Activated CD8-positive, alpha-beta memory T cell treated with anti-CD3 and anti-CD28 coated beads, Interleukin-2, amount 10 ng/mL, durations not matched to agents 7 days and 5 days (primary cell): Measurements from ENCODE around the gene WWC1. TPM values are rescaled to one million over a fixed set of nuclear protein-coding genes. Genes with fewer than 3 reads are reported as not detected.

Source experiments
- ATAC-seq: fragments of 150-1000 bp; cut with Tn5 transposase; one replicate; pipeline ENCODE4 v1.10.0; 2021; ENCODE audit warnings: moderate library complexity
- CTCF ChIA-PET: fragments of 350-600 bp; sonication (Branson Sonifier 250); formaldehyde crosslinking; loops from one replicate; lab custom pipeline; 2021; ENCODE audit warnings: antibody characterized with exemption; lab: Charles Lee
- DNase-seq: peaks from one replicate; pipeline ENCODE4 v3.0.0-alpha.2; 2020
- H3K27ac Mint-ChIP-seq: one replicate; pipeline ENCODE4 v1.8.0; 2021; ENCODE audit warnings: mild to moderate bottlenecking, mixed read lengths
- H3K27me3 Mint-ChIP-seq: one replicate; pipeline ENCODE4 v1.8.0; 2021; ENCODE audit warnings: mixed read lengths
- H3K36me3 Mint-ChIP-seq: one replicate; pipeline ENCODE4 v1.8.0; 2021; ENCODE audit warnings: mild to moderate bottlenecking, mixed read lengths
- H3K4me1 Mint-ChIP-seq: one replicate; pipeline ENCODE4 v1.8.0; 2021; ENCODE audit warnings: mixed read lengths
- H3K4me3 Mint-ChIP-seq: one replicate; pipeline ENCODE4 v1.8.0; 2021; ENCODE audit warnings: mild to moderate bottlenecking, moderate library complexity, mixed read lengths
- H3K9me3 Mint-ChIP-seq: one replicate; pipeline ENCODE4 v1.8.0; 2022; ENCODE audit warnings: low read depth, mixed read lengths
- total RNA-seq, 2 experiments: library from RNA; stranded (reverse); gene quantifications; one replicate each; pipeline ENCODE4 v1.2.3, GENCODE V29; 2021

WWC1 gene
- total RNA-seq, 2 experiments from 2014 or later, result 0.30 TPM; not detected in 1

- no peaks in the 10 kb centered on the region for H3K9me3 Mint-ChIP-seq
- CTCF ChIA-PET, result no interaction called here
- no peak overlapping the region for H3K4me3 Mint-ChIP-seq
- H3K27me3 Mint-ChIP-seq, result peaks cover 3% of the 10 kb centered on the region
- no peak overlapping the region for H3K27ac Mint-ChIP-seq
- DNase-seq (no peak), ATAC-seq (no peak)
- H3K36me3 Mint-ChIP-seq, result no peaks in the 10 kb centered on the region
- H3K4me1 Mint-ChIP-seq, result peaks cover 2% of the 10 kb centered on the region
Measured at GRCh38 chr5:168460606-168461005, 169.2 kb downstream of the WWC1 start.

- CTCF ChIA-PET, result no interaction called here
- peaks cover 2% of the 10 kb centered on the region for H3K4me1 Mint-ChIP-seq
- ATAC-seq, result no peak
- no peak overlapping the region for H3K4me3 Mint-ChIP-seq
- DNase-seq, result no peak
- no peaks in the 10 kb centered on the region for H3K36me3 Mint-ChIP-seq
- peaks cover 3% of the 10 kb centered on the region for H3K27me3 Mint-ChIP-seq
- H3K9me3 Mint-ChIP-seq, result no peaks in the 10 kb centered on the region
- no peak overlapping the region for H3K27ac Mint-ChIP-seq
Measured at GRCh38 chr5:168463081-168463480, 171.6 kb downstream of the WWC1 start.

GRCh38 chr5:168464214-168464613 is 172.8 kb downstream of the WWC1 start:
- peak; percentile 30 for ATAC-seq
- Mint-ChIP-seq H3K36me3 (no peaks in the 10 kb centered on the region), H3K4me1 (peaks cover 2% of the 10 kb centered on the region), H3K27me3 (peaks cover 3% of the 10 kb centered on the region), H3K9me3 (no peaks in the 10 kb centered on the region), H3K27ac (no peak overlapping the region), H3K4me3 (no peak overlapping the region)
- DNase-seq, result no peak
- CTCF ChIA-PET, result no interaction called here

- H3K9me3 Mint-ChIP-seq, result no peaks in the 10 kb centered on the region
- no peak overlapping the region for H3K4me3 Mint-ChIP-seq
- ATAC-seq (no peak), DNase-seq (no peak)
- H3K36me3 Mint-ChIP-seq, result no peaks in the 10 kb centered on the region
- H3K4me1 Mint-ChIP-seq, result peaks cover 2% of the 10 kb centered on the region
- CTCF ChIA-PET, result no interaction called here
- H3K27me3 Mint-ChIP-seq, result peaks cover 3% of the 10 kb centered on the region
- no peak overlapping the region for H3K27ac Mint-ChIP-seq
Measured at GRCh38 chr5:168464641-168465040, 173.2 kb downstream of the WWC1 start.

- ATAC-seq (no peak), DNase-seq (no peak)
- Mint-ChIP-seq H3K4me1 (peaks cover 2% of the 10 kb centered on the region), H3K27ac (no peak overlapping the region), H3K4me3 (no peak overlapping the region), H3K9me3 (no peaks in the 10 kb centered on the region), H3K27me3 (peaks cover 11% of the 10 kb centered on the region), H3K36me3 (no peaks in the 10 kb centered on the region)
- CTCF ChIA-PET, result no interaction called here
Measured at GRCh38 chr5:168467755-168468330, 176.4 kb downstream of the WWC1 start.

- no peak for ATAC-seq
- H3K9me3 Mint-ChIP-seq, result no peaks in the 10 kb centered on the region
- H3K27ac Mint-ChIP-seq, result no peak overlapping the region
- H3K4me1 Mint-ChIP-seq, result peaks cover 2% of the 10 kb centered on the region
- H3K4me3 Mint-ChIP-seq, result no peak overlapping the region
- H3K27me3 Mint-ChIP-seq, result peaks cover 13% of the 10 kb centered on the region
- CTCF ChIA-PET, result no interaction called here
- no peaks in the 10 kb centered on the region for H3K36me3 Mint-ChIP-seq
- DNase-seq, result no peak
Measured at GRCh38 chr5:168468836-168469235, 177.4 kb downstream of the WWC1 start.

- Mint-ChIP-seq H3K36me3 (no peaks in the 10 kb centered on the region), H3K4me1 (no peaks in the 10 kb centered on the region), H3K27me3 (peaks cover 11% of the 10 kb centered on the region), H3K27ac (no peak overlapping the region), H3K4me3 (no peak overlapping the region), H3K9me3 (no peaks in the 10 kb centered on the region)
- no peak for ATAC-seq
- CTCF ChIA-PET, result no interaction called here
- no peak for DNase-seq
Measured at GRCh38 chr5:168469816-168470215, 178.4 kb downstream of the WWC1 start.

GRCh38 chr5:168471785-168472184 is 180.3 kb downstream of the WWC1 start:
- Mint-ChIP-seq H3K4me1 (no peaks in the 10 kb centered on the region), H3K27ac (no peak overlapping the region), H3K36me3 (no peaks in the 10 kb centered on the region), H3K27me3 (peaks cover 11% of the 10 kb centered on the region), H3K4me3 (no peak overlapping the region), H3K9me3 (no peaks in the 10 kb centered on the region)
- no peak for DNase-seq
- CTCF ChIA-PET, result no interaction called here
- ATAC-seq, result no peak

- peaks cover 11% of the 10 kb centered on the region for H3K27me3 Mint-ChIP-seq
- no peaks in the 10 kb centered on the region for H3K9me3 Mint-ChIP-seq
- CTCF ChIA-PET, result no interaction called here
- H3K4me1 Mint-ChIP-seq, result peaks cover 3% of the 10 kb centered on the region
- H3K27ac Mint-ChIP-seq, result no peak overlapping the region
- no peak for ATAC-seq
- no peaks in the 10 kb centered on the region for H3K36me3 Mint-ChIP-seq
- no peak overlapping the region for H3K4me3 Mint-ChIP-seq
- DNase-seq, result no peak
Measured at GRCh38 chr5:168472329-168472728, 180.9 kb downstream of the WWC1 start.

- Mint-ChIP-seq H3K4me1 (peaks cover 7% of the 10 kb centered on the region), H3K4me3 (no peak overlapping the region), H3K9me3 (no peaks in the 10 kb centered on the region), H3K27ac (no peak overlapping the region), H3K36me3 (no peaks in the 10 kb centered on the region), H3K27me3 (peaks cover 11% of the 10 kb centered on the region)
- no peak for ATAC-seq
- CTCF ChIA-PET, result no interaction called here
- no peak for DNase-seq
Measured at GRCh38 chr5:168474319-168474718, 182.9 kb downstream of the WWC1 start.

- H3K36me3 Mint-ChIP-seq, result no peaks in the 10 kb centered on the region
- H3K4me3 Mint-ChIP-seq, result no peak overlapping the region
- CTCF ChIA-PET, result interaction anchor here (0.7 kb wide), 1 partner anchor 36 kb away, joined by 3 read pairs; no protein-coding TSS in a partner anchor
- ATAC-seq (no peak), DNase-seq (no peak)
- peaks cover 18% of the 10 kb centered on the region for H3K4me1 Mint-ChIP-seq
- no peaks in the 10 kb centered on the region for H3K9me3 Mint-ChIP-seq
- H3K27ac Mint-ChIP-seq, result no peak overlapping the region
- peaks cover 4% of the 10 kb centered on the region for H3K27me3 Mint-ChIP-seq
Measured at GRCh38 chr5:168477060-168477459, 185.6 kb downstream of the WWC1 start.

- CTCF ChIA-PET, result no interaction called here
- Mint-ChIP-seq H3K36me3 (no peaks in the 10 kb centered on the region), H3K4me3 (no peak overlapping the region), H3K9me3 (no peaks in the 10 kb centered on the region), H3K4me1 (peaks cover 27% of the 10 kb centered on the region), H3K27me3 (no peaks in the 10 kb centered on the region), H3K27ac (no peak overlapping the region)
- ATAC-seq (no peak), DNase-seq (no peak)
Measured at GRCh38 chr5:168479166-168479565, 187.7 kb downstream of the WWC1 start.

GRCh38 chr5:168480601-168481000 is 189.2 kb downstream of the WWC1 start:
- H3K4me1 Mint-ChIP-seq, result peaks cover 33% of the 10 kb centered on the region
- CTCF ChIA-PET, result no interaction called here
- H3K9me3 Mint-ChIP-seq, result no peaks in the 10 kb centered on the region

GRCh38 chr5:168481330-168481788 is 189.9 kb downstream of the WWC1 start:
- Mint-ChIP-seq H3K27ac (peak overlapping the region; percentile 59), H3K9me3 (no peaks in the 10 kb centered on the region), H3K4me3 (peak overlapping the region; percentile 45), H3K4me1 (peaks cover 41% of the 10 kb centered on the region), H3K36me3 (peaks cover 1% of the 10 kb centered on the region), H3K27me3 (no peaks in the 10 kb centered on the region)
- ATAC-seq (peak; percentile 54), DNase-seq (peak; percentile 61)
- CTCF ChIA-PET, result no interaction called here

More at GRCh38 chr5:168480601-168481000, 189.2 kb downstream of the WWC1 start:
- Mint-ChIP-seq H3K36me3 (no peaks in the 10 kb centered on the region), H3K27me3 (no peaks in the 10 kb centered on the region), H3K27ac (no peak overlapping the region), H3K4me3 (no peak overlapping the region)
- ATAC-seq, result no peak
- DNase-seq, result no peak
